Esophagus squamous epithelium (tissue), 4 donors: ENCODE measurements around the gene SRD5A3.

Source experiments
- CTCF ChIP-seq, 6 experiments: fragments of 450-650 bp in 4 of 6; fragments of 200-600 bp in 2 of 6; sonication (generic) in 2 of 6; IDR thresholded peaks; one replicate each; pipeline ENCODE4 v1.5.1; 2016 to 2019; ENCODE audit warnings: antibody characterized with exemption in 6 of 6, mild to moderate bottlenecking in 4 of 6, moderate library complexity in 4 of 6
- POLR2A ChIP-seq, 4 donors: fragments of 450-650 bp; IDR thresholded peaks; one replicate each; pipeline ENCODE4 v1.6.1; 2017; ENCODE audit warnings: antibody characterized with exemption in 4 of 4, mild to moderate bottlenecking in 4 of 4, moderate library complexity in 3 of 4

DNA sequence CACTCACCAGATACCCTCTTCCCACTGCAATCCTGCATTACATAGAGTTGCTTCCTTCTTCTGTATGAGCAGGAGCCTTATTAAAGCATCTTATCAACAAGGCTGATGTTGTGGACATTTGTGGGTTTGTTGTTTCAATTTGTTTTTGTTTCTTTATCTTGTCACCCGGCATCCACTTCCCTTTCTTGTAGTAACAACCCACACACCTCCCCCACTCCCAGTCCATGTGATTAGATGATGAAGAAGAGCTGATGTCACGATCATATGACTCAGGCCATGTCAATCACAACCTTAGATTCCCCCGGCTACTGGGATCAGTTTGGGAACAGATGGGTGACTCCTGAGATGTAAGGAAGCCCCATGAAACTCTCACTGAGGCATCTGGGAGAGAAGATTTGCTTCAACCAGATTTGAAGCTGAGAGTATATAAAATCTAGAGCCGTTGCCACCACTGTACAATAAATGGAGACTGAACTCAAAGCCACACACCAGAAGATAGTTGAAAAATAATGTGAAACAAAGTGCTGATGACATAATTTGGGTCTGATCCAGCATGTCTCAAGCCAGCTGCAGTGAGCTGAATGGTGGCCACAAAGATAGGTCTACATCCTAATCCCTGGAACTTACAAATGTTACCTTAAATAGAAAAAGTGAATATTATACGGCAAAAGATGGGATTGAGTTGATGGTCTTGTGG, 34.1 kb upstream of the SRD5A3 start:
- no peak for TF ChIP-seq CTCF (IDR thresholded peaks at IDR 0.05)
- no peak for TF ChIP-seq POLR2A (IDR thresholded peaks at IDR 0.05)
